Left forelimb (tissue), 1 donor: ENCODE data around the gene HPX.
"Not testable (repeated sequence)": the region's sequence is repeated elsewhere in the genome, so short reads cannot be mapped to it uniquely, and the experiment has no call there.

Experiments
- DNase-seq: peaks from one replicate; pipeline ENCODE4 v3.0.0-alpha.2; 2018; ENCODE audit warnings: low spot score

Gene HPX

DNA sequence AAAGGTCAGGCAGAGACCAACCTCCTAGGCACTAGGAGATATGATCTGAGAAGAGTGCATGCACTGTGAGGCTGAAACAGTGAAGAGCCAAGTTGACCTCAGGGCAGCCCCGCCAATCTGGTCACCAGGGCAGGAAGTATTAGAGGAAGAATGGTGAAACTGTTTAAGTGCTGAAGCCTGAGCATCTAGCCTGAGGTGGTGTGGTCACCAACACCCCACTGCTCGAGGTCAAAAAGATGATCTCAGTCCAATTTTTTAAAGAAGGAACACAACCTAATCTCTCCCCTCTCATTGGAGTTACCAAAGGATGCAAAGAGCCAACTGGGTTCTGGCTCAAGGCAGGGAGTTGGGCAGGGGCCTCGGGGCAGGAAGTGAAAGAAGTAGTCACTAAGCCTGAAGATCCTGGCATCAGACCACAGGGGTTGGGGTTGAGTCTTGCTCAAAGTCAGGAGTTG, 25.9 kb downstream of the HPX start:
- DNase-seq = no peak

DNA sequence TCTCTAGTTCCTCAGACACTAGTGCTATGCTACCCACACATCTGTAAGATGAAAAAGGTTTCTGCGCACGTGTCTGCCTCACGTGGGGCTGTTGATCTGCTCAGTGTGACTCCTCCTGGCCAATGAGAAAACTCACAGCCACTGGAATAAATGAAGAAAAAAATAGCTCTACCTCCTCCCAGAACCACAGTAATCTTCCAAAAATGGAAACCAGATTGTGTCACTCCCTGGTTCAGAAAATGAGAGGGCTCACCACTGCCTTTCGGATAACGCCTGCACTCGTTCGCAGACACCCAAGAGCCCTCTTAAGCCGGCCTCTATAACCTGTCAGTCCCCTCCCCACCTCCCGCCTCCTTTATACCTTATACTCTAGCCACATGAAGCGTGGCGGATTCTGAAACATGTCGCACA, 27.0 kb downstream of the HPX start:
- no peak for DNase-seq

- no peak for DNase-seq
Observed at GRCh38 chr11:6411594-6412031, 29.2 kb downstream of the HPX start.

GRCh38 chr11:6410695-6411430, 29.9 kb downstream of the HPX start:
- no peak for DNase-seq

DNA sequence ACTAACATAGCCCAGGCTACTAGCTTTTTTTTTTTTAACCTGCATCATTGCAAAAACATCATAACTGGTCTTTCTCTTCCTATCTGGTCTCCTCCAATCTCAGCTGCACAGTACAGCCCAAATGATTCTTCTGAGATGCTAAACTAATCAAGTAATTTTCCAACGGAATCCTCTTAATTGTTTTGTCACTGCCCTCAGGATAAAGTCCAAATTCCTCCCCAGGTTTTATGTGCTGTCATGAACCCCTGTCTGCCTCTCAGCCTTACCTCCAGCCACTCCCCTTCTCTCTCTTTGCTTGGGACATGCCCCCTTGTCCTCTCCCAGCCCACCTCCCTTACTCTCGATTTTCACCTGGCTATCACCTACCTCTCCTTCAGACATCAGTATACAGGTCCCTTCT, 34.4 kb downstream of the HPX start:
- no peak for DNase-seq

DNA sequence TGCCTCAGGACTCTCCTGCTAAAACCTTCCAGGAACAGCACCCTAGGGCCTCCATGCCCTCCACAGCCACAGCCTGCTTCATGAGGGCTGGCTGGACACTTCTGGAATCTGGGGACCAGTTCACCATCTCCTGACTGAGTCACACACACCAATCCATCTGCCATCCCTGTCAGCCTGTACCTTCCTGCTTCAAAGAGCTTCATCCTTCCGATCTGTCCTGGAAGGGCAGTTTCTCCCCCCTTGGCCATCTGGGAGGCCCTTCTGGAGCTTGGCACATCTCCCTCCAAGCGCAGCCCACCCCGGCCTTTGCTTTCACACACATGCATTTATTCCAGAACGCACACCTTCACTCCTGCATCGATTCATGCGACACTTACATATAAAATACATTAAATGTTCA, 34.9 kb downstream of the HPX start:
- DNase-seq = no peak

DNA sequence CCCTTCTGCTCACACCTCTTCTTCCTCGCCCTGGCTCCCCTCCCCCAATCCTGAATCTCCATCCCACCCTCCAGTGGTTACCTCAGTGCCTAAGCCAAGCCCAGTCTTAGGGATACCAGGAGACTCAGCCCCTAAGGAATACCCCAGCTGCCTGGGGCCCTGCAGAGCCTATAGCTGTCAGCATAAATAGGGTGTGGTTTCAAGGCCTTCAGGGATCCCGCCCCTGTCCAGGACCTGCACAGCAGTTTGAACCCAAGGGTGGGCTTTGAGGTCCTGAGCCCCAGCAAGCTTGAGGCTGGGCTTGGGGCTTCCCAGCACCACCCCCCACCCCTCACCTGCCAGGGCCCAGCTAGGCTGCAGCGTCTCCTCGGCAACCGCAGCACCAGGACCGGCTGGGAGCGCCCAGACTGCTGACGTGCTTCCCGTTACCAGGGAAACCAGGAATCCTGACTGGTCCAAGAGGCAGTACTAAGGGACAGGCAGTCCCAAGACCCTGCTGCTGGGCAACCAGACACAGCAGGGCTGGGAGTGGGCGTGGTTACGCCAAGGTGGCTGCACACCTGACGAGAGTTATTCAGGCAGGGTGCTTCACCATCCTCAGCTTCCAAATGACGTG, 35.6 kb downstream of the HPX start:
- no peak for DNase-seq

DNA sequence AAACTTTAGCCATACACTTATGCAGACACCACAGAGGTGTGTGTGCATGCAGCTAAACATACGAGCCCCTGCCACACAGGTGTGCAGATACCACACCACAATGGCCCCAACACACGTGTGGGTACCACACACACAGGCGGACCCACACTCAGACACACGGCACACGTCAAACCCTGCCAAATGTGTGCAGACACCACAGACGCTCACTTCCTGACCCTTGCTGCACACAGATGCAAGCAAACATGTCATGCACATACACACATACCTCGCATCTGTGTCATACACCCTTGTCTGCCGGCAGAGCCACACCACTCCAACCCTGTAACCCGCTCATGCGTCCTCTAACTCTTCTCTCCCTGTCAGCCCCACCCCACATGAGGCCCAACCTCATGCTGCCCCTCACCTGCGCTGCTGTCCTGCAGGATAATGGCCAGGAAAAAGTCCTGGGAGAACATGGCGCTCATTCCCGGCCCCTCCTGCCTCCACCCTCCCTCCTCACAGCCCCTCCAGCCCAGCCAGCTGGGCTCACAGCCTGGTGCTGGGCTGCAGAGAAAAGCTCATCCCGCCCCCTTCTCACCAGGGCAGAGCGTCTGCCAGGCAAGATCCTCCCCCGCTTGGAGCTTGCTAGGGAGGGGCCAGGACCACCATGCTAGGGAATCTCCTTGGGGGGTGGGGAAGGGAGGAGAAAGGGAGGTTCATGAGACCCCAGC, 36.3 kb downstream of the HPX start:
- DNase-seq = no peak

- no peak for DNase-seq
Observed at GRCh38 chr11:6403539-6403938, 37.2 kb downstream of the HPX start.

GRCh38 chr11:6402561-6402981, 38.2 kb downstream of the HPX start:
- no peak for DNase-seq

GRCh38 chr11:6402061-6402470, 38.7 kb downstream of the HPX start:
- DNase-seq = no peak

GRCh38 chr11:6401464-6401863, 39.3 kb downstream of the HPX start:
- DNase-seq = no peak

DNA sequence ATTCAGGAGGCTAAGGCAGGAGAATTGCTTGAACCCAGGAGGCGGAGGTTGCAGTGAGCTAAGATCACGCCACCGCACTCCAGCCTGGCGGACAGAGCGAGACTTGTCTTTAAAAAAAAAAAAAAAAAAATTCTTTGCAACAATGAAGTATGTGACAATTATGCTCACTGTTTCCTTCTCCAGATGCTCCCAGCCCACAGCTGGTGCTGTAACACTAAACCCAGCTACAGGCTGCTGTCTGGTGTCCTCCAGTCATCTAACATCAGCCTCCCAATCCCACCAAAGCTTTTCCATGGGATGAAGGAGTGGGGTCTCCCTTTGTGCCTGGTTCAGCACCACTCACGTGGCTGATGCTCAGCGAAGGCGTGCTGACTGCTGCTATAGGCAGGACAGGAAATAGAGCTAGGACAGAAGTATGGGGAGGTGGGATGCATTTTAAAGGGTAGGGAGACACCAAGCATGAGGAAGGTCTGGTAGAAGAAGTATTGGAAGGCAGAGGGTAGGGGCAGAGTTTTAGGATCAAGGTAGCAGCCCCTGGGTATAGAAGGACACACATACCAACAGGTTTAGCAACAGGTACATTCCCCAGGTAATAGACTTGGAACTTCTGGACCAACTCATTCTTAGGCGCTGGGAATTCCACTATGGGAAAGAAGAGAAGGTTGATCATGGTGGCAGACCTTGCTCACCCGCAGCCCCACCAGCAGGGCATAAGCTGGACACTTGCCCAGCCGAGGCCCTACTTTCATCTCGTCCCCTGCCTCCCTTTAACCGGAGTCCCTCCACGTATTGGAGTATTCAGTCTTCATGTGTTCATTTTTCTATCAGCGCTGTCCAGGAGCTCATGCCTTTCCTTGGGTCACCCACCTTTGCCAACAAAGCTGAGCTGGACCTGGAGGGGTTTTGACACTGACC, 40.1 kb downstream of the HPX start:
- DNase-seq = no peak

- no peak for DNase-seq
Observed at GRCh38 chr11:6397636-6398035, 43.2 kb downstream of the HPX start.

GRCh38 chr11:6397156-6397555, 43.6 kb downstream of the HPX start:
- no peak for DNase-seq

DNA sequence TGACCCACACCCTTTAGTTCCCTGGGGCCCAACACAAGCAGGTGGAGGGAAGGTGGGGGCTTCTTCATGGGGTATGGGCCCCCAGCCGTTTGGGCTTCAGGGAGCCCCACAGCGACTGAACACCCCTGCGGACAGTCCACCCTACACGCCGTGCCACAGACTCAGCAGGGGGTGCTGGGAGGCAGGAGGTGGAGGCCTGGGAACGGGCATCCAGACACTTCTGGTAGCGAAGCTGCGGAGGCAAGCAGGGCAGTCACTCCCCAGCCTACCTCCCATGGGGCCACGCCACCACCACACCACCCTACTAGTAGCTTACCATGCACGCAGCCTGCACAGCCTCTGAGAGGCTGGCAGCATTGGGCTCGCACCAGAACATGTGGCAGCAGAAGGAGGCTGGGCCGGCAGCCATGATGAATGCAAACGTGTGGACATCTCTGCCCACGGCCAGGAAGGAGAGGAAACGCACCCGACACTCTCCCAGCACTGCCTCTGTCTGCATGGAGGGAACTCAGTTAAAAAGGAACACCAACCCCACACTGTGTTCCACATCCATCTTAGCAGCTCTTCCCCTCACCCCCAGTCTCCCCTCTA, 45.2 kb downstream of the HPX start:
- no peak for DNase-seq

DNA sequence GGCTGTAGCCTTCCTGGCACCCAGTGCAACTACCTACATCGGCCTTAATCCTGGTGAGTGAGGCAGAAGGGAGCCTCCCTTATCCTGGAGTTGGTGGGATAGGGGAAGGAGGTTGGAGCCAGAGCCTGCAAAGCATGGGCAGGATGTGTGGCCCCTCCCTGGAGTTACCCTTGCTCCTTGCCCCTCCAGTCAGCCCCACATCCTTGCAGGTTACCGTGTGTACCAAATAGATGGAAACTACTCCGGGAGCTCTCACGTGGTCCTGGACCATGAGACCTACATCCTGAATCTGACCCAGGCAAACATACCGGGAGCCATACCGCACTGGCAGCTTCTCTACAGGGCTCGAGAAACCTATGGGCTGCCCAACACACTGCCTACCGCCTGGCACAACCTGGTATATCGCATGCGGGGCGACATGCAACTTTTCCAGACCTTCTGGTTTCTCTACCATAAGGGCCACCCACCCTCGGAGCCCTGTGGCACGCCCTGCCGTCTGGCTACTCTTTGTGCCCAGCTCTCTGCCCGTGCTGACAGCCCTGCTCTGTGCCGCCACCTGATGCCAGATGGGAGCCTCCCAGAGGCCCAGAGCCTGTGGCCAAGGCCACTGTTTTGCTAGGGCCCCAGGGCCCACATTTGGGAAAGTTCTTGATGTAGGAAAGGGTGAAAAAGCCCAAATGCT, 46.7 kb downstream of the HPX start:
- no peak for DNase-seq

- DNase-seq = not testable (repeated sequence)
Observed at GRCh38 chr11:6392251-6392650, 48.5 kb downstream of the HPX start.

- DNase-seq = no peak
Observed at GRCh38 chr11:6391537-6392134, 49.2 kb downstream of the HPX start.

DNA sequence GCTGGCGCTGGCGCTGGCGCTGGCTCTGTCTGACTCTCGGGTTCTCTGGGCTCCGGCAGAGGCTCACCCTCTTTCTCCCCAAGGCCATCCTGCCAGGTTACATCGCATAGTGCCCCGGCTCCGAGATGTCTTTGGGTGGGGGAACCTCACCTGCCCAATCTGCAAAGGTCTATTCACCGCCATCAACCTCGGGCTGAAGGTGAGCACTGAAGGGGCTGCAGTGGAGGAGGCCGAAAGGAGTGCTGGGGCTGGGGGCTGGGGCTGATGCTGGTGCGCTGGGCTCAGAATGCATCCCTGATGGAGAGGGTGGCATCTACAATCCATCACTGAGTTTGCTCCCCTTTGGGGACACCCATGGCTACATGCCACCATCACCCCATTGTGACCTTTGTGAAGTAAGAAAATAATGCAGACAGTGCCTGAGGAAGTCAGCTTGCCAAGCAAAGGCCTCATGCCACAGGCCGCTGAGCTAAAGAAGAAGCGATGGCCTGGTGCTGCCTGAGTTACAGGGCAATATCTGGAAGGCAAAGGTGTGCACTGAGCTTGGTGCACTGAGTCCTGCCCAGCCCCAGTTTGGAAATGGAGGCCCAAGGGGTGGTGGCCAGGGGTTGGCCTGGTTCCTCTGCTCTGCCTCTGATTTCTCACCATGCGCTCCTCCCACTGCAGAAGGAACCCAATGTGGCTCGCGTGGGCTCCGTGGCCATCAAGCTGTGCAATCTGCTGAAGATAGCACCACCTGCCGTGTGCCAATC, 49.9 kb downstream of the HPX start:
- DNase-seq = no peak
